ENCODE data around the gene ANXA9.

Gene ANXA9

DNA sequence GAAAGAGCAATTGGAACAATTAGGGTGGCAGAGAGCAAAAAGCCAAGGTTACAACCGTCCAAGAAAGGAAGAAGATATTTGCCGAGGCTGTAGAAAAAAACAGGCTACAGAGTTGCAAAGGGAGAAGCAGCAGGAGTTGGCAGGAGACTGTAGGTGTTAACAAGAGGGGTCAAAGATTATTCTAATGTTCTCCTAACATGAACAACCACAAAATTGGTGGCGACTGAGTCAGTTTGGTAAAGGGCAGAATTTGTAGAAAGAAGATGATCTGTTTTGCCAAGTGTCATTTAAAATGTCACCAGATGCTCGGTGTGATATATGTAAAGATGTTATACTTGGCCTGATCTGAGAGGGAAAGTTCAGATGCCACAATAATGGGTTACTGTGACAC, 25.8 kb downstream of the ANXA9 start:
- no peak for DNase-seq

DNA sequence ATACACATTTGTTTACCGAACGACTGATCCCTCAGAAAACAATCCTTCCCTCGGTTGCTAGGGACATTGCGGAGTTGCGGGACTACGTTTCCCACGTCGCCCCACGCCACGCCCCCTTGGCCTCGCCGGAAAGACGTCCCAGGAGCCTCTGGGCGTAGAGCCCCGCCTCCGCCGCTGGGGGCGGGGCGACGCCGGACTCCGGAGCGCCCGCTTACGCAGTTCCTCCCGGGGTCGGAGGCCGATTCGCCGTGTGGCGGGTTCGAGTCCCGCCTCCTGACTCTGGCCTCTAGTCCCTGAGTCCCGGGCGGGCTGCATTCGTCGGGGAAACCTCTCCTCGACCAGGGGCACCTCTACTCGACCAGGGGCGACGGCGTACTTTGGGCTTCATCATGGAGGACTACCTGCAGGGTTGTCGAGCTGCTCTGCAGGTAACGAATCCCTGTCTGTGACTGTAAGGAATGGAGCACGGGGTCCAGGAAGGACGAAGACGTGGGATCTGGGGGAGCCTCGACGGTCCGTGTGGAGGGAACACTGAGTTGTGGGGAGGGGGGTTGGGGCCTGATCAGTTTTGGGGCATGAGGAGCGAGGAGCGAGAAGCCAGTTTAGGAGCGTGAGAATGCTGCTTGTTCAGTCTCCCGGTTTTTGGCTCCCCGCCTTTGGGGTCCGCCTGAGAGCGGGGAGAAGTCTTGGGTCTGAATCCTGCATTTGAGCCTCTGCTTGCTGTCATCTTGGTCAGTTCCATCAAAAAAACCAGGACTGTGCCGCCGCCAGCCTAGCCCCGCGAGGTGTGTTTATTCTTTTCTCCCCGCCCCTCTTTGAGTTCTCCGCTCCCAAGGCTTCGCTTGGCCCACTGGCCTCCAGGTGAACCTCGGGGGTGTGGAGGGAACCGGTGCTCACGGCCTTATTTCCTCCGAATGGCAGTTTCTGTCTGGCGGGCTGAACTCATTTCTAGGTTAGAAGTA, 26.4 kb downstream of the ANXA9 start, which contains the start of gene PRUNE1:
Gene PRUNE1, plus strand, starts transcription at position 206 of the 962 bp plus-strand sequence. Its CDS starts 184 bp downstream, at position 390.
- DNase-seq, result peak; percentile 96

DNA sequence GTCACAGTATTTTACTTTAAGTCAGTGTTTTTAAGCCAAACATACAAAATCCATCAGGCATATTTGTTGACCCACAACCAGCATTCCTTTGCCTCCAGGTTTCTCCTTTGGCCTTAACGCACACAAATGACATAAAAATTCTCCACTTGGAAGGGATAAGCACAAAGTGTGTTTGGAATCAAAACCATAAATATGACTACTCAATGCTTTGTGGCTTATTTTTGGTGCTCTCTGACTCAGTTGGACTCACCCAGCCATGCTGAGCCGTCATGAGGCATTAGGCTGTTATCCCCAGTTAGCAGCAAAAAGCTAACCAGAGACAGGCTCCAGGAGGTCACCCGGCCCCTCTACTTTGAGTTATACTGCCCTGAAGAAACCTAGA, 27.1 kb downstream of the ANXA9 start:
- no peak for DNase-seq

DNA sequence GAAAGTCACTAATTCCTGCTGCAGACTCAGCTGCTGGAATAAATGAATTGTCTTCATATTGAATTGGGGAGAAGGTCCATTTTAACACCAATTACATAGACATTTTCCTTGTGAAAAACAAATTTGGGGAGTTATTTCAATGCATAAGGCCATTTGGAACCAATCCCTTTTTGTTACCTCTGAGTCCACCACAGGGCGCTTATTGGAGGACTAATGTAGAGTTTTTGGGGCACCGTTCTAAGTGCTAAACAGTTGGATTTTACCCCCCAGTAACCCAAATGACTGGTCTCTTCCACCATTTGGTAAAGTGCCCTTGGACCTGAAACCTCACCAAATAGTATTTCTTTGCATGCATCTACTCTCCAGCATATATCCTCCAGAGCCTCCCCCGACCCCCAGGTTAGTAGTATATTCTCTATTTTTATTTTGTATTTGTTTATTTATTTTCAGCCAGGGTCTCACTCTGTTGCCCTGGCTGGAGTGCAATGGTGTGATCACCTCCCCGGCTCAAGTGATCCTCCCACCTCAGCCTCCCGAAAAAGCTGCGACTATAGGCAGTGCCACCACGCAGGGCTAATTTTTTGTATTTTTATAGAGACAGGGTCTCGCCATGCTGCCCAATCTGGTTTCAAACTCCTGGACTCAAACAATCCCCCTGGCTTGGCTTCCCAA, 27.7 kb downstream of the ANXA9 start:
- DNase-seq, result no peak

DNA sequence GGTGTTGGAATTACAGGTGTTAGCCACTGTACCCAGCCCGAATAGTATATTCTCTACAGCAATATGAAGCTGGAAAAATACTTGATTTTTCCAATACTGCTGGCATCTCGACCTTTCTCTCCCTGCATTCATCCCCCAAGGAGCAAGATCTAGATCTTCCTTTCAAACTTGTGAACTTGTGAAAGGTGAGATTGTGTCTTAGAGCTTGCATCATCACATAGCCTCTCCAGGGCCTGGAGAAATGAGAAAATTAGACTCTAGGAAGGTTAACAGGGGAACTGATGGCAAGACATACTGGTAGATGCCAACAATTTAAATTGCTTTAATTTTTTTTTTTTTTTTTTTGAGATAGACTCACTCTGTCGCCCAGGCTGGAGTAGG, 28.2 kb downstream of the ANXA9 start:
- no peak for DNase-seq

DNA sequence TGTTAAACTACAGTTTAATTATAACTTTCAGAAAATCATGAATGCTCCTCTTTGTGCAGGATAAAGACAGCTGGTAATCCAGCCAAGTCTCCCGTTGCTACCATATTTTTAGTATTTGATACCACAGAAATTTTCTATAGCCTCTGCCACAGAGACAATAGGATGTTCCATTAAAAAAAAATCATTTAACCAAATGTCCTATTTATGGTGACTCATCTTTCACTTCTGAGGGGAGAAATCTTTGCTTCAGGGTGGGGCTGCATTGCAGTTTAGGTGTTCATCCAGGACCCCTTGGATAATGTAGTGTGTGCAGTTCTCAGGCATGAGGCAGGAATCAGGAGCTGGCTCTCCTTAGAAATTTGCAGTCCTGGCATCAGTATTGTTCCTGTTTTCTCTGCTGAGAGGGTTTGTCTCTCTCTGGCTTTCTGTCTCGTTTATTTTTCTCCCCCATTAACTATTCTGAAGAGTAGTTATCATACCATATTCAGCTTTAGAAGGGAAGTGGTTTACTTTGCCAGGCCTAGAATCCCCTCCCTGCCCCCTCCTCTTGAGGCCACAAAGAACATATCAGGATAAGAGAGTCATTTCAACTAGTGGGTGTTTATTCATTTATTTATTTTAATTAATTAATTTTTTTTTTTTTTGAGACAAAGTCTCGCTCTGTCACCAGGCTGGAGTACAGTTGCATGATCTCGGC, 29.2 kb downstream of the ANXA9 start:
- no peak for DNase-seq

DNA sequence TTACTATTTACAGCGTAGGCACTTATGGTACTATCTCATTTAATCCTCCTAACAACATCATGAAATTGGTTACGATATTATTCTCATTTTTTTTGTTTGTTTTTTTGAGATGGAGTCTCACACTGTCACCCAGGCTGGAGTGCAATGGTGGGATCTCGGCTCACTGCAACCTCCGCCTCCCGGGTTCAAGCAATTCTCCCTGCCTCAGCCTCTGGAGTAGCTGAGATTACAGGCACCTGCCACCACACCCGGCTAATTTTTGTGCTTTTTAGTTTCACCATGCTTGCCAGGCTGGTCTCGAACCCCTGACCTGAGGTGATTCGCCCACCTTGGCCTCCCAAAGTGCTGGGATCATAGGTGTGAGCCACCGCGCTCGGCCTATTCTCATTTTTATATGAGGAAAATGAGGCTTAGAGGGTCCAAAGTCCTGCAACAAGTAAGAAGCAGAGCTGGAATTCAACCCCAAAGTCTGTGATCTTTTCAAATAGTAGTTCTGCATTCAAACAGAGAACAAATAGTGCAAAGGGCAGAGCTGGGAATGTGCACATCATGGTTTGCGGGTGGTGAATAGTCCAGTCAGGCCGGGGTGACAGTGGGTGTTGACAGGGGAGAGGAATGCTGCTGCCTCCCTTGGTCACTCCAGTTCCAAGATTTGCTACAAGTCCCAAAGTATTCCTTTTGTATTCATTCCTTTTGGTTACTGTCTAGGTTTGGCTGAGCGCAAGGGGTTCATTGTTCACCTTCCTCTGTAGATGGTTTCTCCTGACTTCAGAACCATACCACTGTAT, 30.8 kb downstream of the ANXA9 start:
- DNase-seq, result no peak

DNA sequence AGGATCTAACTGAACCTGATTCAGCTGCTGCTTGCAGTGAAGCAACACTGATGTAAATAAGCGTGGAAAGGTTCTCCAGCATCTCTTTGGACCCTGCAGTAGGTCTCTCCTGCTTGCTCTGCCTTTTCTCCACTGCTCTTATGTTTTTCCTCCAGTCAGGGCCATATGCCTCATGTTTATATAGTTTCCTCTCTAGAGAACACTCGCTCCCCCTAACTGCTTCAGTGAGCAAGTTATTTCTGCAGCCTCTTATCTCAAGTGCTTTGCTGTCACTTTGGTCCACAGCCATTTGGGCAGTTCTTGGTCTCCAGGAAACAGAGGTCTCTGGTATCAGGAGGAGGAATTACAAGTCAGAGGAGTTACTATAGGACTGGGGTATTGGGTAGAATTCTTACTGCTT, 31.4 kb downstream of the ANXA9 start:
- DNase-seq, result no peak

DNA sequence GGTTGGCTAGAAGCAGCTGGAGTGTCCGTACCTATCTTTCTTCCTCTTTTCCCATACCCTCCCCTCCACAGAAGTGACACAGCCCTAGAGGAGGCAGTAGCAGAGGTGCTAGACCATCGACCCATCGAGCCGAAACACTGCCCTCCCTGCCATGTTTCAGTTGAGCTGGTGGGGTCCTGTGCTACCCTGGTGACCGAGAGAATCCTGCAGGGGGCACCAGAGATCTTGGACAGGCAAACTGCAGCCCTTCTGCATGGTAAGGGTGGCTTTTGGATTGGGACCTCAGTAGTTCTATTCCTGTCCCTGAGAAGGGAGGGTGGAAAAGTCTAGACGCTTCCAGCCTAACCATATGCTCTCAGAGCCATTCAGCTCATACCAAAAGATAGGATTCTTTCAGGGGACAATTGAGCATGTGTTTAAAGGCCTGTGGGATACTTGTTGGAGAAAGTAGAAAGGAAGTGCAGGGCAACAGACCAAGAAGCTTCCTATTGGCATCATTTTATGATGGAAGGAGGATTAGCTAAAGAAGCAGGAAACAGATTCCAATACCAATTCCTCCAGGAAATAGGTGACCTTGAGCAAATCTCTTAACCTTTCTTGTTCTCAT, 42.6 kb downstream of the ANXA9 start:
- DNase-seq, result peak; percentile 90

DNA sequence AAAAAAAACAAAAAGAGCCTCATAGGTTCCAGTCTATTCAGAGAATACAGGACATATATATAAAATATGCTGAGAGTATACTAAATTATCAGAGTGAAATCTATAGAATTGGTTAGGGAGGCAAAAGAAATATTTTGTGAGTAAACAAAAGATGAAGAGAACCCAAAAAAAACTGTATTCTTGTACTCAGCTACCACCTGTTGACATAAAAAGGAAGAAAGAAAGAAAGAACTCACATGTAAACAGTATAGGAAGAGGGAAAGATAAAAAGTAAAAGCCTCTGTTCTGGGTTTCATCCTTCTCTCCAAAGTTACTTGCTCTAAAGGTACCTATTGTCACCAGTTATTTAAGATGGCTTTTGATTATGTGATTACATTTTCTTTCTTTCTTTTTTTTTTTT, 44.4 kb downstream of the ANXA9 start:
- DNase-seq, result no peak

DNA sequence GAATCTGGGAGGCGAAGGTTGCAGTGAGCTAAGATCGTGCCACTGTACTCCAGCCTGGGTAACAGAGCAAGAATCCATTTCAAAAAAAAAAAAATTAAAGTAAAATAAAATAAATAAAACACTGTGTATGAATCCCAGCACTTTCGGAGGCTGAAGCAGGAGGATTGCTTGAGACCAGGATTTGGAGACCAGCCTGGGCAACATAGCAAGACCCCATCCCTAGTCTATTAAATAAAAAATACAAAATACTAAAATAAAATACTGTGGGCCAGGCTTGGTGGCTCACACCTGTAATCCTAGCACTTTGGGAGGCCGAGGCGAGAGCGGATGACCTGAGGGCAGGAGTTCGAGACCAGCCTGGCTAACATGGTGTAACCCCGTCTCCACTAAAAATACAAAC, 50.1 kb downstream of the ANXA9 start:
- DNase-seq, result no peak

DNA sequence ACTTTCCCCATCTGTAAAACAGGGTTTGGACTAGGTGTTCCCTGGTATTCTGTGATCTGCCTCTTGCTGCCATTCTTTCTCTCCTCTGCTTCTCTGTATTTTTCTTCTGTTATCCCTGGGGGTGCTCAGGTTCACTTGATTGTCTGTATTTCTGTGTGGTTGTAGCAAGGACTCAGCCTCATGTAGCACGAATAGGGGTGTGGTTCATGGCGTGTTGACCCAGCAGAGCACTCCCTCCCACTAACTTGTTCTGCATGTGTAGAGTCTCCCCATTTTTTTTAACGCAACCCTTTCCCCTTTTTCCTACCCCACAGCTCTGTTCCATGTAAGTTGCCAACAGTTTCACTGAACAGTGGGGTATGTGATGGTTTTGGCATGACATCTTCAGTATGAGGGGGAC, 53.1 kb downstream of the ANXA9 start:
- DNase-seq, result no peak

DNA sequence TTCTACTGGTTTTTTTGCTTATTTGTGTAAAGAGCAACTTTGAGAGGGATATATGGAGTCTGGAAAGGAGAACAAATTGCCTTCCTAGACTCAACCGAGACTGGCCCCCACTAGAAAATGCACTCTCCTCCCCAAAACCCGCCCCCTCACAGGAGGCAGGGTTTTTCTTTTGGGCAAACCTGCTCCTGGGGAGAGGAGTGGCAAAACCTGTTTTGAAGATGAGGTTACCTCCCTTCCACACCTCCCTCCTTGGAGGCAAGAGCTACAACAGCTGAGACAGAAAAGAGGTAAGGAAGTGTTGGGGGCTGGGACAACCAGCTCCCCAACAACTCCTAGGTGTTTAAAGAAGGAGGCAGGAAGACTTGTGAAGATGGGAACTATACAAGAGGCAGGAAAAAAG, 54.3 kb downstream of the ANXA9 start, which contains the start of gene BNIPL:
Gene BNIPL, plus strand, starts transcription at position 231 of the 400 bp plus-strand sequence. Its CDS starts 140 bp downstream, at position 371.
- no peak for DNase-seq

DNA sequence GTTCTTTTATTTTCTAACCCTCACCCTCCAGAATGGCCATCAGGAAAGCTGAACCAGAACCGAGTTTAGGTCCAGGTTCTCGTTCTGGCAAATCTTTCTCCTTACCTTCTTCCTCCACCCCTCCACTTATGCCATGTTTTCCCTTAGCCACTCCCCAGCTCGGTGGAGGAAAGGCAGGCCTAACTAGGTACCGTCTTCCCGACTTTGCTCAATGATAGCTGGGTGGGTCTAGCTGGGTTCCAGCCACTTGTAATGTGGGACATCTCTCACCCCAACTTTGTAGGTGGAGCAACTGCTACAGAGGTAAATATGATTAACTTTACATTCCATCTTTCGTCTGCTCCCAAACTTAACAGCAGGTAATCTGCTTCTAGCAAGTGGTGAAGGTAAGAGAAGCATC, 54.9 kb downstream of the ANXA9 start:
- DNase-seq, result no peak

DNA sequence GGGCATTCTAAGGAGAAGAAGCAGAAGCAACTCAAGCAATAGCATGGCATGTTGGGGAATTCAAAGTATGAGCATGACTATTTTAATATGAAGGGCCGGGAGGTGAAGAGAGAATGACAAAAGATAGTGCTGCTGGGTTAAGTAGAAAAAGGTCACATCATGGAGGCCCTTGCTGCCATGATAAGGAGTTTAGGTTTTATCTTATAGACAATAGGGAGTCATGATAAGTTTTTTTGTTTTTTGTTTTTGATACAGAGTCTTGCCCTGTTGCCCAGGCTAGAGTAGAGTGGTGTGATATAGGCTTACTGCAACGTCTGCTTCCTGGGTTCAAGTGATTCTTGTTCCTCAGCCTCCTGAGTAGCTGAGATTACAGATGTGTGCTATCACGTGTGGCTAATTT, 57.4 kb downstream of the ANXA9 start:
- DNase-seq, result no peak

DNA sequence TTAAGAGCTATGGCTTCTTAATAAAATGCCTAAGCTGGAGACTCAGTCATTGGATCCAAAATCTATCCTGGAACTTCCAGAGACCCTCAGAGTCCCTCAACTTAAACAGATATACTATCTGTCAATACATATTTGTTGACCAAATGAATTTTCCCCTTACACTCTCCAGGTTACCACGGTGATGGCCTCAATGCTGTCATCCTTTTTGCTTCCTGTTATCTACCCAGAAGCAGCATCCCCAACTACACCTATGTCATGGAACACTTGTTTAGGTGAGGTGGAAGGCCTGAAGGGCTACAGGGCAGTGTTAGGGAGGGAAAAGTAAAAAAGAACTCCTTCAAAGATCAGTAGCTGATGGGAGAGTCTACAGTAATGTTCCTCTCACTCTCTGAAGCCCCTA, 61.1 kb downstream of the ANXA9 start:
- no peak for DNase-seq
